Neural crest cell (in vitro differentiated cells): ENCODE data around the gene NDUFB2. TPM values are rescaled to one million over a fixed set of nuclear protein-coding genes. Genes with fewer than 3 reads are reported as not detected.
A peak's percentile ranks its signal among the peaks of the same experiment; 100 is the strongest.

Source experiments
- DNase-seq: peaks from one replicate; pipeline ENCODE4 v3.0.0; 2021; ENCODE audit warnings: low read depth, mixed read lengths, low spot score
- H3K27ac Mint-ChIP-seq: one replicate; pipeline ENCODE4 v1.8.0; 2021; ENCODE audit warnings: mild to moderate bottlenecking, mixed read lengths; ENCODE audit not compliant: unreplicated experiment
- H3K27me3 Mint-ChIP-seq: 2 replicates; pipeline ENCODE4 v1.8.0; 2021; ENCODE audit warnings: low read depth, mild to moderate bottlenecking, mixed read lengths
- H3K36me3 Mint-ChIP-seq: 2 replicates; pipeline ENCODE4 v1.8.0; 2021; ENCODE audit warnings: low read depth, mild to moderate bottlenecking, mixed read lengths
- H3K4me1 Mint-ChIP-seq: 2 replicates; pipeline ENCODE4 v1.8.0; 2021; ENCODE audit warnings: mixed read lengths
- H3K4me3 Mint-ChIP-seq: one replicate; pipeline ENCODE4 v1.8.0; 2021; ENCODE audit warnings: mild to moderate bottlenecking, mixed read lengths
- H3K9me3 Mint-ChIP-seq: 2 replicates; pipeline ENCODE4 v1.8.0; 2021; ENCODE audit warnings: mixed read lengths
- total RNA-seq: library from RNA; stranded (reverse); gene quantifications from 2 replicates; pipeline ENCODE4 v1.2.1, GENCODE V29; 2021
- TF ChIP-seq, protein P1 (sequence below): fragments of 200-600 bp; sonication (generic); conservative IDR thresholded peaks from 2 replicates; pipeline ENCODE4 v1.5.0; 2021; ENCODE audit warnings: antibody characterized with exemption, mild to moderate bottlenecking

The NDUFB2 gene
- total RNA-seq, 1 donor from 2014 or later: 195 TPM

DNA sequence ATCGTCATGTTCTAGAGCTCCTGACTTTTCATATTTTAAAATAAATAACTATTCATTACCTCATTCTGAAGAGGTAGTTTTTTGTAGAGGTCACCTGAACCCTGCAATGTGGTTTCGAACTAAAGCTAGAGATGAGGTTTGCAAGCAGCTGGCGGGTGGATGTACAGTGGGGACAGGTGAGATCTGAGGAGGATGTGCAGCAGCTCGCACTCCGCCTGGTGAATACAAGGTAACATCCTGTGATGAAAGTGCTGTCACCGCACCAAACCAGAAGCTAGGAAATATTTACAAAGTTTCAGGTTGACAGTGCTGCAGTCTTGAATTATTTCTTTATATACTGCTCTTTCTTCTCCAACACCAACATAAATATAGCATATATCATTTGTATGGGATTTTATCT, 26.5 kb downstream of the NDUFB2 start:
- Mint-ChIP-seq H3K36me3 (no peaks in the 10 kb centered on the region), H3K27me3 (no peaks in the 10 kb centered on the region), H3K9me3 (no peaks in the 10 kb centered on the region), H3K4me1 (peaks cover 15% of the 10 kb centered on the region), H3K4me3 (no peak overlapping the region), H3K27ac (no peak overlapping the region)
- TF ChIP-seq, protein P1, sequence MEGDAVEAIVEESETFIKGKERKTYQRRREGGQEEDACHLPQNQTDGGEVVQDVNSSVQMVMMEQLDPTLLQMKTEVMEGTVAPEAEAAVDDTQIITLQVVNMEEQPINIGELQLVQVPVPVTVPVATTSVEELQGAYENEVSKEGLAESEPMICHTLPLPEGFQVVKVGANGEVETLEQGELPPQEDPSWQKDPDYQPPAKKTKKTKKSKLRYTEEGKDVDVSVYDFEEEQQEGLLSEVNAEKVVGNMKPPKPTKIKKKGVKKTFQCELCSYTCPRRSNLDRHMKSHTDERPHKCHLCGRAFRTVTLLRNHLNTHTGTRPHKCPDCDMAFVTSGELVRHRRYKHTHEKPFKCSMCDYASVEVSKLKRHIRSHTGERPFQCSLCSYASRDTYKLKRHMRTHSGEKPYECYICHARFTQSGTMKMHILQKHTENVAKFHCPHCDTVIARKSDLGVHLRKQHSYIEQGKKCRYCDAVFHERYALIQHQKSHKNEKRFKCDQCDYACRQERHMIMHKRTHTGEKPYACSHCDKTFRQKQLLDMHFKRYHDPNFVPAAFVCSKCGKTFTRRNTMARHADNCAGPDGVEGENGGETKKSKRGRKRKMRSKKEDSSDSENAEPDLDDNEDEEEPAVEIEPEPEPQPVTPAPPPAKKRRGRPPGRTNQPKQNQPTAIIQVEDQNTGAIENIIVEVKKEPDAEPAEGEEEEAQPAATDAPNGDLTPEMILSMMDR: no peak
- no peak for DNase-seq

DNA sequence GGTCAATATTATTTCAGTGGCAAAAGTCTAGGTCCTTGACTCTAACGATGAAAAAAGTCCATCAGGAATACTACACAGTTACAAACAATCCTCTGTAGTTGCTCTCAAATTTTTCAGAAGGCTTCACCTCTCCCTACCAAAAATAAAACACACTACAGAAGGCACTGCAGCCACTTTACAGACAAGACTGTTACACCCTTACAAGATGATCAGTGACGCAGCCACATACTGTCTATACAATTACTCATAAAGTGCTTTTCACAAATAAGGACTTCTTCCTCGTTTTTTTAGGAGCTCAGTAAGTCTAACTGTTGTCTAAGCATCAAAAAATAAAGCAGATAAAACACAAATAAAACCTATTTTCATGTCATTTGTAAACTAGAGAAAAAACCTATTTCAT, 27.1 kb downstream of the NDUFB2 start:
- no peaks in the 10 kb centered on the region for H3K36me3 Mint-ChIP-seq
- H3K4me1 Mint-ChIP-seq: peaks cover 18% of the 10 kb centered on the region
- no peaks in the 10 kb centered on the region for H3K9me3 Mint-ChIP-seq
- DNase-seq: no peak
- no peaks in the 10 kb centered on the region for H3K27me3 Mint-ChIP-seq
- no peak overlapping the region for H3K27ac Mint-ChIP-seq
- TF ChIP-seq, protein P1: no peak
- H3K4me3 Mint-ChIP-seq: no peak overlapping the region

DNA sequence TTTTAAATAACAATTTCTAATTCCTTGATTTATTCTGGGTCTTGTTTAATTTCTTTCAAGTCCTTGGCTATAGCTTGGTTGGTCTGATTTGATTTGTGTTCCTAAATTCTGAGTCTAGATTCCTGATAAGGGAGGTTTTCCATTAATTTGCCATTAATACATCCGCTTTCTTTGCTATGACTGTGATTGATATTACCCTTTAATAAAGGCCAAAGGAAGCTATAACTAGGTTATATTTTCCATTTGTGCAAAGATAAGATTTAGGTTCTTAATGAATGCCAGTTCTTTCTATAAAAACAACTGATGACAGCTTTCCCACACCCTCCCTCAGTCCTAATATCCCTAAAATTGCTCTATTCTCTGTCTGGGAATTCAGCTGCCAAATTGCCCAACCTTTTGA, 28.2 kb downstream of the NDUFB2 start:
- Mint-ChIP-seq H3K9me3 (no peaks in the 10 kb centered on the region), H3K27me3 (no peaks in the 10 kb centered on the region), H3K36me3 (no peaks in the 10 kb centered on the region), H3K27ac (no peak overlapping the region), H3K4me3 (no peak overlapping the region), H3K4me1 (peaks cover 18% of the 10 kb centered on the region)
- no peak for DNase-seq
- TF ChIP-seq, protein P1: no peak

DNA sequence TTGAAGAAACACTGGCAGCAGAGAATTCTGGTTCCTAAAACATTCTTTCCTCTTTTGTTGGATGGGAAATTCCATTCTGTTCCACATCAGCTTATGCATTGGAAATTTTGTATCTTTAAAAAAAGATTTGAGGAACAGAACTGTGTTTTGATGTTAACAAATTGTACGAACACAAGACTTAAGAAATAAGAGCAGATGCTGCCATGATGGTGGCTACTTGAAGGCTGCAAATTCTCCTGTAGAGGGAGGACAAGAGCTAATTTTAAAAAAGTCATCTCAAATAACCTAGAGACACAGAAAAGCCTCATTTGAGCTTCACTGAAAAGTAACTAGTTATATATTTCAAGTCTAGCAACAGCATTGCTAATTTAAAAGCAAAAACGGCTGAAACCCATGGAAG, 29.8 kb downstream of the NDUFB2 start:
- H3K27ac Mint-ChIP-seq: no peak overlapping the region
- no peak for DNase-seq
- H3K36me3 Mint-ChIP-seq: no peaks in the 10 kb centered on the region
- no peaks in the 10 kb centered on the region for H3K9me3 Mint-ChIP-seq
- TF ChIP-seq, protein P1: peak; percentile 57
- peaks cover 18% of the 10 kb centered on the region for H3K4me1 Mint-ChIP-seq
- H3K27me3 Mint-ChIP-seq: no peaks in the 10 kb centered on the region
- H3K4me3 Mint-ChIP-seq: no peak overlapping the region

DNA sequence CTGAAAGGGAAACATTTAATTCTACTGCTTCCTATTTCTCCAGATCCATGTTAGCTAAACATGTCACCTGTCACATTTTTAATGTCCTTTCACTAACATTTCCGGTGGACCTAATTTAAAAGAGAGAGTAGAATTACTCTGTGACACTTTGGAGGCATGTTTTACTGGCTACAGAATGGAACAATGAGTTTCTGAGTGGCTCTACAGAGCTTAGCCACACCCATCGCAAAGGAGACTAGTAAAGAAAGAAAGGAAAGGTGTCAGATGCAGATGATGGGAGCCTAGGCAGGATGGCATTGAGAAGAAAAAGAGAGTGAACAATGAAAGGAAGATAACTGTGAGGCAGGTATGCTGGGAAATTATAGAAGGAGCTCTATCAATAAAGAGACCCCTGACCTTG, 35.9 kb downstream of the NDUFB2 start:
- no peak for DNase-seq
- Mint-ChIP-seq H3K4me3 (no peak overlapping the region), H3K27ac (no peak overlapping the region), H3K36me3 (peaks cover 7% of the 10 kb centered on the region), H3K27me3 (no peaks in the 10 kb centered on the region), H3K4me1 (peaks cover 9% of the 10 kb centered on the region), H3K9me3 (peaks cover 3% of the 10 kb centered on the region)
- TF ChIP-seq, protein P1: no peak

DNA sequence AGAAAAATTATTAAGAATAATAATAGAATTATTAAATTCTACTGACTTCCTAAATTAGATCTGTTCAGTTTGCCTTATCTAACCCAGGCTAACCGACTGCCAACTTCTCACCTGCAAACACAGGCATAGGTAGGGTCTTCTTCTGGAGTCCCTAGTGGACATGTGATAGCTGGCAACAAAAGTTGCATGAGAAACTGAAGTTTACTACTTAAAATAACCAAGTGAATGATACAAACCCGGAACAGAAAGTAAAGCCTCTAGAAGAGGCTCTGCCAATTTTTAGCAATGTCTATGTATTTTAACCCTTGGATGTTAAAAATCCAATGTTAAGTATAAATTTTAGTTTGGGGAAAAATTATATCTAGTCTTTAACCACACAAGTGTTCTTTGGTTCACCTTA, 37.6 kb downstream of the NDUFB2 start:
- TF ChIP-seq, protein P1: no peak
- DNase-seq: no peak
- Mint-ChIP-seq H3K27me3 (no peaks in the 10 kb centered on the region), H3K9me3 (peaks cover 3% of the 10 kb centered on the region), H3K4me1 (peaks cover 4% of the 10 kb centered on the region), H3K36me3 (peaks cover 7% of the 10 kb centered on the region), H3K27ac (no peak overlapping the region), H3K4me3 (no peak overlapping the region)
